Stomach (tissue), 9 donors: ENCODE results near the gene ARPC1A. TPM values are rescaled to one million over a fixed set of nuclear protein-coding genes. Genes with fewer than 3 reads are reported as not detected.
"Not testable (repeated sequence)": the region's sequence is repeated elsewhere in the genome, so short reads cannot be mapped to it uniquely, and the experiment has no call there.

Experiments
- DNase-seq, 2 donors: peaks; one replicate each; pipeline versions ENCODE4 v3.0.0 to v3.0.0-alpha.2; 2013 to 2019
- H3K27ac ChIP-seq, 5 donors: fragments of 200-600 bp in 4 of 5; sonication (generic) in 4 of 5; one replicate each; pipeline ENCODE4 v1.5.1; 2013 to 2019; ENCODE audit warnings: mild to moderate bottlenecking in 1 of 5, moderate library complexity in 1 of 5
- H3K27me3 ChIP-seq, 3 donors: fragments of 200-600 bp; sonication (generic); one replicate each; pipeline ENCODE4 v1.5.1; 2017 to 2019; ENCODE audit warnings: mixed run types in 1 of 3
- H3K36me3 ChIP-seq, 4 donors: fragments of 200-600 bp; sonication (generic); 1 replicate in 3 of 4; 2 replicates in 1 of 4; pipeline ENCODE4 v1.5.1; 2016 to 2019
- H3K4me1 ChIP-seq, 4 donors: fragments of 200-600 bp; sonication (generic); one replicate each; pipeline ENCODE4 v1.5.1; 2016 to 2019
- H3K4me3 ChIP-seq, 4 donors: fragments of 200-600 bp; sonication (generic) in 3 of 4; one replicate each; pipeline ENCODE4 v1.5.1; 2016 to 2019; ENCODE audit warnings: mild to moderate bottlenecking in 1 of 4
- H3K9me3 ChIP-seq, 4 donors: fragments of 200-600 bp; sonication (generic); one replicate each; pipeline ENCODE4 v1.5.1; 2016 to 2019
- EP300 ChIP-seq: sonication (generic); formaldehyde crosslinking; IDR thresholded peaks from one replicate; pipeline ENCODE4 v1.6.1; 2017; ENCODE audit warnings: antibody characterized with exemption
- POLR2A ChIP-seq, 4 donors: fragments of 450-650 bp; IDR thresholded peaks; one replicate each; pipeline ENCODE4 v1.6.1; 2016; ENCODE audit warnings: antibody characterized with exemption in 4 of 4, control low read depth in 2 of 4, mild to moderate bottlenecking in 1 of 4, moderate library complexity in 1 of 4
- POLR2AphosphoS5 ChIP-seq, 3 donors: sonication (generic); formaldehyde crosslinking; IDR thresholded peaks; one replicate each; pipeline ENCODE4 v1.6.1; 2016; ENCODE audit warnings: antibody characterized with exemption in 3 of 3
- WGBS, 5 donors: extraction: QIAGEN DNeasy Blood & Tissue Kit in 3 of 5; methylation state at CpG; one replicate each; pipeline versions ENCODE4 v1.1.5 to v1.1.7; 2013 to 2018; 5-methylcytosine and 5-hydroxymethylcytosine counted together
- intact Hi-C: fragments of 100-400 bp; cut with DNase I; formaldehyde crosslinking; loops from one replicate; pipeline ENCODE4 v1.15.1; 2023; ENCODE audit warnings: low total_unique reads
- polyA plus RNA-seq, 3 donors: library from polyadenylated mRNA; stranded (reverse); fragments of 200-250 nt; gene quantifications; one replicate each; pipeline ENCODE4 v1.2.3, GENCODE V29; 2013
- total RNA-seq, 5 donors: library from RNA; depleted of rRNA; stranded (reverse); fragments of >200 nt; gene quantifications; one replicate each; pipeline versions ENCODE4 v1.1.0 to v1.2.3, GENCODE V29; 2014 to 2016
- TF ChIP-seq, protein P1 (sequence below), 7 experiments: fragments of 450-650 bp in 4 of 7; fragments of 200-600 bp in 3 of 7; sonication (generic) in 3 of 7; IDR thresholded peaks; one replicate each; pipeline ENCODE4 v1.5.1; 2016 to 2019; ENCODE audit warnings: antibody characterized with exemption in 7 of 7, control low read depth in 2 of 7, mild to moderate bottlenecking in 1 of 7
- donor health status: healthy with polysubstance abuse.
- donor health status: Bipolar disorder and iron deficiency.
- donor health status: healthy.

ARPC1A gene
- total and polyA plus RNA-seq, 8 donors, result 93.3 to 344 (median 142) TPM

- Histone ChIP-seq H3K4me3 (peak within 1 kb of the TSS; percentile 87 to 94 (median 94)), H3K27ac (peak within 1 kb of the TSS; percentile 85 to 97 (median 91)), H3K9me3 (no peaks in the 10 kb centered on the region), H3K27me3 (no peaks in the 10 kb centered on the region), H3K36me3 (peaks cover 9 to 20% (median 15%) of the 10 kb centered on the region in 4 donors), H3K4me1 (peaks cover 25 to 66% (median 48%) of the 10 kb centered on the region in 4 donors)
- intact Hi-C loops, result no loop called here
- TF ChIP-seq, protein P1, sequence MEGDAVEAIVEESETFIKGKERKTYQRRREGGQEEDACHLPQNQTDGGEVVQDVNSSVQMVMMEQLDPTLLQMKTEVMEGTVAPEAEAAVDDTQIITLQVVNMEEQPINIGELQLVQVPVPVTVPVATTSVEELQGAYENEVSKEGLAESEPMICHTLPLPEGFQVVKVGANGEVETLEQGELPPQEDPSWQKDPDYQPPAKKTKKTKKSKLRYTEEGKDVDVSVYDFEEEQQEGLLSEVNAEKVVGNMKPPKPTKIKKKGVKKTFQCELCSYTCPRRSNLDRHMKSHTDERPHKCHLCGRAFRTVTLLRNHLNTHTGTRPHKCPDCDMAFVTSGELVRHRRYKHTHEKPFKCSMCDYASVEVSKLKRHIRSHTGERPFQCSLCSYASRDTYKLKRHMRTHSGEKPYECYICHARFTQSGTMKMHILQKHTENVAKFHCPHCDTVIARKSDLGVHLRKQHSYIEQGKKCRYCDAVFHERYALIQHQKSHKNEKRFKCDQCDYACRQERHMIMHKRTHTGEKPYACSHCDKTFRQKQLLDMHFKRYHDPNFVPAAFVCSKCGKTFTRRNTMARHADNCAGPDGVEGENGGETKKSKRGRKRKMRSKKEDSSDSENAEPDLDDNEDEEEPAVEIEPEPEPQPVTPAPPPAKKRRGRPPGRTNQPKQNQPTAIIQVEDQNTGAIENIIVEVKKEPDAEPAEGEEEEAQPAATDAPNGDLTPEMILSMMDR (IDR thresholded peaks at IDR 0.05), result no peak
- TF ChIP-seq EP300, result no peak
- peak in 2 of 3 donors; percentile 88 to 94 for TF ChIP-seq POLR2AphosphoS5 (IDR thresholded peaks at IDR 0.05)
- TF ChIP-seq POLR2A (IDR thresholded peaks at IDR 0.05), result no peak
- peak; percentile 87 to 93 for DNase-seq
- WGBS, 5 donors, result 0 to 1% (median 1%) methylated on average over 11 to 95 of the region's 95 CpGs
These were observed 48.7 kb downstream of the ARPC1A start, which contains the start of gene ARPC1B for GRCh38 chr7:99374111-99375064. Gene ARPC1B, plus strand, starts transcription at chr7:99374730. Its CDS starts 10,985 bp downstream, at chr7:99385715.

GRCh38 chr7:99375070-99375807 is 49.5 kb downstream of the ARPC1A start:
- intact Hi-C loops, result no loop called here

GRCh38 chr7:99379043-99379577 is 53.4 kb downstream of the ARPC1A start:
- intact Hi-C loops, result no loop called here
- Histone ChIP-seq H3K27ac (peak overlapping the region; percentile 58 to 88 (median 86)), H3K36me3 (peaks cover 9 to 29% (median 16%) of the 10 kb centered on the region in 4 donors), H3K9me3 (no peaks in the 10 kb centered on the region), H3K4me3 (peak overlapping the region in 2 of 4 donors; percentile 25 to 33), H3K27me3 (no peaks in the 10 kb centered on the region), H3K4me1 (peaks cover 36 to 76% (median 54%) of the 10 kb centered on the region in 4 donors)
- DNase-seq, result peak; percentile 46 to 81
- TF ChIP-seq POLR2AphosphoS5 (IDR thresholded peaks at IDR 0.05) (peak in 2 of 3 donors; percentile 8 to 32), POLR2A (IDR thresholded peaks at IDR 0.05) (no peak)
- TF ChIP-seq, protein P1 (IDR thresholded peaks at IDR 0.05), result no peak
- 25 to 55% (median 45%) methylated on average over 7 of the region's 7 CpGs for WGBS, 5 donors

More at GRCh38 chr7:99375070-99375807, 49.5 kb downstream of the ARPC1A start:
- Histone ChIP-seq H3K36me3 (peaks cover 9 to 19% (median 13%) of the 10 kb centered on the region in 4 donors), H3K4me3 (peak overlapping the region; percentile 87 to 94 (median 94)), H3K27ac (peak overlapping the region; percentile 85 to 97 (median 91)), H3K27me3 (no peaks in the 10 kb centered on the region), H3K9me3 (no peaks in the 10 kb centered on the region), H3K4me1 (peaks cover 34 to 75% (median 55%) of the 10 kb centered on the region in 4 donors)
- DNase-seq, result peak; percentile 80 to 89
- 3 to 9% (median 3%) methylated on average over 16 to 56 of the region's 58 CpGs for WGBS, 5 donors
- peak in 2 of 3 donors; percentile 33 to 61 for TF ChIP-seq POLR2AphosphoS5 (IDR thresholded peaks at IDR 0.05)
- TF ChIP-seq, protein P1 (IDR thresholded peaks at IDR 0.05), result no peak

GRCh38 chr7:99379693-99380031 is 54.0 kb downstream of the ARPC1A start:
- Histone ChIP-seq H3K4me1 (peaks cover 34 to 78% (median 50%) of the 10 kb centered on the region in 4 donors), H3K36me3 (peaks cover 9 to 33% (median 16%) of the 10 kb centered on the region in 4 donors), H3K27ac (peak overlapping the region; percentile 58 to 88 (median 86)), H3K4me3 (peak overlapping the region in 2 of 4 donors; percentile 25 to 33)
- WGBS, 5 donors, result 46 to 77% (median 64%) methylated on average over 7 of the region's 7 CpGs
- DNase-seq, H3K9me3 ChIP-seq, H3K27me3 ChIP-seq, intact Hi-C loops: not testable (repeated sequence)
